ENCODE measurements around the gene ACADVL.

Gene ACADVL

DNA sequence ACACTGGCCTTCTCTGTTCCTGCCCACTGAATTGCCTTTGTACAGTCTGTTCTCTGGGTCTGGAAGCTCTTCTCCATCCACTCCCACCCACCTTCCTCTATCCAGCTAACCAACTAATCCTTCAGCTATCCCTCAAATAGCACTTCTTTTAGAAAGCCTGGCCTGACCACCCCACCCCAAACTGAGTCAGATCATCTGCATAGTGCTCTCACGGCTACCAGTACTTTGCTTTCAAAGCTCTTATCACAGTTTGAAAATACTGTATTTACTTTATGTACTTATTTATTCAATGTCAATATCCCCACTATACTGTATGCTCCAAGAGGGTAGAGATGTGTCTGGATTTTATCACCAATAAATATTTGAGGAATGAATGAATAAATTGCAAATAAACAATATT lies 47.0 kb downstream of the ACADVL start:
- DNase-seq (ENCODE audit: extremely low read depth, low read depth) = no peak
- TF ChIP-seq, protein P1, sequence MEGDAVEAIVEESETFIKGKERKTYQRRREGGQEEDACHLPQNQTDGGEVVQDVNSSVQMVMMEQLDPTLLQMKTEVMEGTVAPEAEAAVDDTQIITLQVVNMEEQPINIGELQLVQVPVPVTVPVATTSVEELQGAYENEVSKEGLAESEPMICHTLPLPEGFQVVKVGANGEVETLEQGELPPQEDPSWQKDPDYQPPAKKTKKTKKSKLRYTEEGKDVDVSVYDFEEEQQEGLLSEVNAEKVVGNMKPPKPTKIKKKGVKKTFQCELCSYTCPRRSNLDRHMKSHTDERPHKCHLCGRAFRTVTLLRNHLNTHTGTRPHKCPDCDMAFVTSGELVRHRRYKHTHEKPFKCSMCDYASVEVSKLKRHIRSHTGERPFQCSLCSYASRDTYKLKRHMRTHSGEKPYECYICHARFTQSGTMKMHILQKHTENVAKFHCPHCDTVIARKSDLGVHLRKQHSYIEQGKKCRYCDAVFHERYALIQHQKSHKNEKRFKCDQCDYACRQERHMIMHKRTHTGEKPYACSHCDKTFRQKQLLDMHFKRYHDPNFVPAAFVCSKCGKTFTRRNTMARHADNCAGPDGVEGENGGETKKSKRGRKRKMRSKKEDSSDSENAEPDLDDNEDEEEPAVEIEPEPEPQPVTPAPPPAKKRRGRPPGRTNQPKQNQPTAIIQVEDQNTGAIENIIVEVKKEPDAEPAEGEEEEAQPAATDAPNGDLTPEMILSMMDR (IDR thresholded peaks at IDR 0.05; ENCODE audit: low read depth, low read length) = no peak

Measured in AG09319 (cell line).